DMS114 treated with DMSO at 0.1 percent for 48 hours (cell line): Measurements from ENCODE around the gene SPATS2L.

ENCODE experiments used
- DNase-seq: peaks from one replicate; lab custom pipeline; 2025; ENCODE audit not compliant: unreplicated experiment; lab: John Stamatoyannopoulos, UW

SPATS2L gene

GRCh38 chr2:200438846-200439245 is 132.4 kb downstream of the SPATS2L start:
- DNase-seq, result no peak

- no peak for DNase-seq
Observed at GRCh38 chr2:200439981-200440380, 133.5 kb downstream of the SPATS2L start.

GRCh38 chr2:200442471-200442870 is 136.0 kb downstream of the SPATS2L start:
- no peak for DNase-seq

- DNase-seq, result no peak
Observed at GRCh38 chr2:200443376-200443775, 136.9 kb downstream of the SPATS2L start.

GRCh38 chr2:200443916-200444315 is 137.4 kb downstream of the SPATS2L start:
- no peak for DNase-seq

GRCh38 chr2:200444530-200444929 is 138.0 kb downstream of the SPATS2L start:
- DNase-seq, result no peak

- DNase-seq, result no peak
Observed at GRCh38 chr2:200445284-200445683, 138.8 kb downstream of the SPATS2L start.

- DNase-seq, result no peak
Observed at GRCh38 chr2:200446612-200447011, 140.1 kb downstream of the SPATS2L start.

- no peak for DNase-seq
Observed at GRCh38 chr2:200447139-200447855, 140.8 kb downstream of the SPATS2L start.

- DNase-seq, result no peak
Observed at GRCh38 chr2:200448455-200448854, 142.0 kb downstream of the SPATS2L start.

- DNase-seq, result no peak
Observed at GRCh38 chr2:200449149-200449548, 142.7 kb downstream of the SPATS2L start.

GRCh38 chr2:200450288-200450687 is 143.8 kb downstream of the SPATS2L start:
- no peak for DNase-seq

- no peak for DNase-seq
Observed at GRCh38 chr2:200451511-200451910, 145.0 kb downstream of the SPATS2L start.

- no peak for DNase-seq
Observed at GRCh38 chr2:200452377-200452776, 145.9 kb downstream of the SPATS2L start.

GRCh38 chr2:200453142-200453852 is 146.8 kb downstream of the SPATS2L start:
- no peak for DNase-seq

GRCh38 chr2:200453853-200454534 is 147.5 kb downstream of the SPATS2L start:
- no peak for DNase-seq

- DNase-seq, result no peak
Observed at GRCh38 chr2:200454927-200455801, 148.7 kb downstream of the SPATS2L start.

GRCh38 chr2:200455958-200456421 is 149.5 kb downstream of the SPATS2L start:
- DNase-seq, result no peak

- no peak for DNase-seq
Observed at GRCh38 chr2:200456567-200456966, 150.1 kb downstream of the SPATS2L start.

- DNase-seq, result no peak
Observed at GRCh38 chr2:200459101-200459500, 152.6 kb downstream of the SPATS2L start.
